WTC11 (cell line): Measurements from ENCODE around the gene AGAP1. TPM values are rescaled to one million over a fixed set of nuclear protein-coding genes. Genes with fewer than 3 reads are reported as not detected.

ENCODE experiments used
- ATAC-seq: fragments of 200-7000 bp; cut with Tn5 transposase; 2 replicates; pipeline ENCODE4 v1.10.0; 2021; ENCODE audit warnings: mild to moderate bottlenecking, moderate library complexity
- CTCF ChIA-PET: fragments of 300-600 bp; sonication (Branson Sonifier 250); formaldehyde crosslinking; loops from one replicate; lab custom pipeline; 2021; ENCODE audit warnings: antibody characterized with exemption; lab: Charles Lee
- POLR2A ChIA-PET: fragments of 350-600 bp; sonication (Branson Sonifier 250); formaldehyde crosslinking; loops from one replicate; lab custom pipeline; 2021; ENCODE audit warnings: antibody characterized with exemption; lab: Charles Lee
- DNase-seq: peaks from one replicate; pipeline ENCODE4 v3.0.0; 2021; ENCODE audit warnings: low spot score
- H3K27ac Mint-ChIP-seq: 2 replicates; pipeline ENCODE4 v1.8.0; 2021; ENCODE audit warnings: mixed read lengths
- H3K27me3 Mint-ChIP-seq: 2 replicates; pipeline ENCODE4 v1.8.0; 2021; ENCODE audit warnings: low read depth, mild to moderate bottlenecking, moderate library complexity, mixed read lengths
- H3K36me3 Mint-ChIP-seq: 2 replicates; pipeline ENCODE4 v1.8.0; 2021; ENCODE audit warnings: mixed read lengths
- H3K4me1 Mint-ChIP-seq: 2 replicates; pipeline ENCODE4 v1.8.0; 2022; ENCODE audit warnings: mixed read lengths
- H3K4me3 Mint-ChIP-seq: 2 replicates; pipeline ENCODE4 v1.8.0; 2021; ENCODE audit warnings: mild to moderate bottlenecking, moderate library complexity, mixed read lengths
- H3K9me3 Mint-ChIP-seq: 2 replicates; pipeline ENCODE4 v1.8.0; 2021; ENCODE audit warnings: mixed read lengths
- AFF4 ChIP-seq: sonication (generic); formaldehyde crosslinking; IDR thresholded peaks from 2 replicates; pipeline ENCODE4 v1.8.1; 2023; ENCODE audit warnings: mild to moderate bottlenecking, missing genetic modification reagents, borderline replicate concordance
- CREM ChIP-seq: sonication (generic); formaldehyde crosslinking; IDR thresholded peaks from 2 replicates; pipeline ENCODE4 v1.8.1; 2022; ENCODE audit warnings: mild to moderate bottlenecking, missing genetic modification reagents, moderate library complexity
- ESRRA ChIP-seq: sonication (generic); formaldehyde crosslinking; IDR thresholded peaks from 2 replicates; pipeline ENCODE4 v1.8.1; 2022; ENCODE audit warnings: mild to moderate bottlenecking, missing genetic modification reagents, borderline replicate concordance
- HMGA2 ChIP-seq: fragments of 250-450 bp; sonication (Bioruptor Pico); IDR thresholded peaks from 2 replicates; pipeline ENCODE4 v1.4.0; 2021; ENCODE audit warnings: mild to moderate bottlenecking, moderate library complexity
- HMGXB4 ChIP-seq: sonication (generic); formaldehyde crosslinking; IDR thresholded peaks from 2 replicates; pipeline ENCODE4 v1.8.1; 2023; ENCODE audit warnings: mild to moderate bottlenecking, moderate library complexity, missing genetic modification reagents
- NR1H2 ChIP-seq: sonication (generic); formaldehyde crosslinking; IDR thresholded peaks from 2 replicates; pipeline ENCODE4 v1.9.0; 2021; ENCODE audit warnings: mild to moderate bottlenecking, moderate library complexity, missing genetic modification reagents
- NR3C1 ChIP-seq: sonication (generic); formaldehyde crosslinking; conservative IDR thresholded peaks from 2 replicates; pipeline ENCODE4 v1.8.1; 2023; ENCODE audit warnings: low read depth, mild to moderate bottlenecking, missing genetic modification reagents
- RELA ChIP-seq: sonication (generic); formaldehyde crosslinking; IDR thresholded peaks from 2 replicates; pipeline ENCODE4 v1.8.1; 2022; ENCODE audit warnings: missing genetic modification reagents, mild to moderate bottlenecking, borderline replicate concordance
- SMAD3 ChIP-seq: sonication (generic); formaldehyde crosslinking; IDR thresholded peaks from 2 replicates; pipeline ENCODE4 v1.8.0; 2022; ENCODE audit warnings: missing genetic modification reagents, mild to moderate bottlenecking, borderline replicate concordance
- ZNF219 ChIP-seq: sonication (generic); formaldehyde crosslinking; IDR thresholded peaks from 2 replicates; pipeline ENCODE4 v1.8.0; 2023; ENCODE audit warnings: missing genetic modification reagents, mild to moderate bottlenecking, borderline replicate concordance
- ZNF396 ChIP-seq: fragments of 250-450 bp; sonication (Bioruptor Pico); IDR thresholded peaks from 2 replicates; pipeline ENCODE4 v1.8.0; 2021; ENCODE audit warnings: mild to moderate bottlenecking, moderate library complexity, borderline replicate concordance
- ZNF532 ChIP-seq: fragments of 250-450 bp; sonication (Bioruptor Pico); IDR thresholded peaks from 2 replicates; pipeline ENCODE4 v1.9.0; 2021; ENCODE audit warnings: mild to moderate bottlenecking, borderline replicate concordance
- total RNA-seq: library from RNA; stranded (reverse); gene quantifications from 3 replicates; pipeline ENCODE4 v1.2.3, GENCODE V29; 2021
- TF ChIP-seq, protein P1 (sequence below): sonication (generic); formaldehyde crosslinking; IDR thresholded peaks from 2 replicates; pipeline ENCODE4 v1.8.1; 2022; ENCODE audit warnings: mild to moderate bottlenecking, moderate library complexity, missing genetic modification reagents
- TF ChIP-seq, protein P2 (sequence below): sonication (generic); formaldehyde crosslinking; IDR thresholded peaks from 2 replicates; pipeline ENCODE4 v1.8.0; 2023; ENCODE audit warnings: missing genetic modification reagents, mild to moderate bottlenecking, borderline replicate concordance
- TF ChIP-seq, protein P3 (sequence below): sonication (generic); formaldehyde crosslinking; IDR thresholded peaks from 2 replicates; pipeline ENCODE4 v1.8.0; 2023; ENCODE audit warnings: mild to moderate bottlenecking, missing genetic modification reagents
- TF ChIP-seq, protein P4 (sequence below): sonication (generic); formaldehyde crosslinking; IDR thresholded peaks from 2 replicates; pipeline ENCODE4 v1.8.1; 2023; ENCODE audit warnings: mild to moderate bottlenecking, missing genetic modification reagents, moderate library complexity

AGAP1 gene
- total RNA-seq, 1 experiment from 2014 or later, result 49.3 TPM

- CTCF ChIA-PET, result interaction anchor here (1.2 to 2.4 kb wide), 2 partner anchors 124 to 158 kb away, joined by 3 to 7 read pairs; no protein-coding TSS in a partner anchor
- no peak for TF ChIP-seq ZNF219 (CRISPR knock-in tag)
- TF ChIP-seq, protein P1, sequence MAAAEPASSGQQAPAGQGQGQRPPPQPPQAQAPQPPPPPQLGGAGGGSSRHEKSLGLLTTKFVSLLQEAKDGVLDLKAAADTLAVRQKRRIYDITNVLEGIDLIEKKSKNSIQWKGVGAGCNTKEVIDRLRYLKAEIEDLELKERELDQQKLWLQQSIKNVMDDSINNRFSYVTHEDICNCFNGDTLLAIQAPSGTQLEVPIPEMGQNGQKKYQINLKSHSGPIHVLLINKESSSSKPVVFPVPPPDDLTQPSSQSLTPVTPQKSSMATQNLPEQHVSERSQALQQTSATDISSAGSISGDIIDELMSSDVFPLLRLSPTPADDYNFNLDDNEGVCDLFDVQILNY (CRISPR knock-in tag), result no peak
- TF ChIP-seq ZNF396 (CRISPR knock-in tag), result no peak
- TF ChIP-seq NR1H2 (CRISPR knock-in tag), result no peak
- no peak for TF ChIP-seq ESRRA (CRISPR knock-in tag)
- no peak for TF ChIP-seq HMGA2
- no peak for TF ChIP-seq SMAD3
- TF ChIP-seq, protein P2, sequence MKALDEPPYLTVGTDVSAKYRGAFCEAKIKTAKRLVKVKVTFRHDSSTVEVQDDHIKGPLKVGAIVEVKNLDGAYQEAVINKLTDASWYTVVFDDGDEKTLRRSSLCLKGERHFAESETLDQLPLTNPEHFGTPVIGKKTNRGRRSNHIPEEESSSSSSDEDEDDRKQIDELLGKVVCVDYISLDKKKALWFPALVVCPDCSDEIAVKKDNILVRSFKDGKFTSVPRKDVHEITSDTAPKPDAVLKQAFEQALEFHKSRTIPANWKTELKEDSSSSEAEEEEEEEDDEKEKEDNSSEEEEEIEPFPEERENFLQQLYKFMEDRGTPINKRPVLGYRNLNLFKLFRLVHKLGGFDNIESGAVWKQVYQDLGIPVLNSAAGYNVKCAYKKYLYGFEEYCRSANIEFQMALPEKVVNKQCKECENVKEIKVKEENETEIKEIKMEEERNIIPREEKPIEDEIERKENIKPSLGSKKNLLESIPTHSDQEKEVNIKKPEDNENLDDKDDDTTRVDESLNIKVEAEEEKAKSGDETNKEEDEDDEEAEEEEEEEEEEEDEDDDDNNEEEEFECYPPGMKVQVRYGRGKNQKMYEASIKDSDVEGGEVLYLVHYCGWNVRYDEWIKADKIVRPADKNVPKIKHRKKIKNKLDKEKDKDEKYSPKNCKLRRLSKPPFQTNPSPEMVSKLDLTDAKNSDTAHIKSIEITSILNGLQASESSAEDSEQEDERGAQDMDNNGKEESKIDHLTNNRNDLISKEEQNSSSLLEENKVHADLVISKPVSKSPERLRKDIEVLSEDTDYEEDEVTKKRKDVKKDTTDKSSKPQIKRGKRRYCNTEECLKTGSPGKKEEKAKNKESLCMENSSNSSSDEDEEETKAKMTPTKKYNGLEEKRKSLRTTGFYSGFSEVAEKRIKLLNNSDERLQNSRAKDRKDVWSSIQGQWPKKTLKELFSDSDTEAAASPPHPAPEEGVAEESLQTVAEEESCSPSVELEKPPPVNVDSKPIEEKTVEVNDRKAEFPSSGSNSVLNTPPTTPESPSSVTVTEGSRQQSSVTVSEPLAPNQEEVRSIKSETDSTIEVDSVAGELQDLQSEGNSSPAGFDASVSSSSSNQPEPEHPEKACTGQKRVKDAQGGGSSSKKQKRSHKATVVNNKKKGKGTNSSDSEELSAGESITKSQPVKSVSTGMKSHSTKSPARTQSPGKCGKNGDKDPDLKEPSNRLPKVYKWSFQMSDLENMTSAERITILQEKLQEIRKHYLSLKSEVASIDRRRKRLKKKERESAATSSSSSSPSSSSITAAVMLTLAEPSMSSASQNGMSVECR (CRISPR knock-in tag), result no peak
- TF ChIP-seq HMGXB4, result no peak
- no peak for TF ChIP-seq CREM
- no peak for TF ChIP-seq RELA (CRISPR knock-in tag)
- no peak for TF ChIP-seq ZNF532 (CRISPR knock-in tag)
- TF ChIP-seq AFF4 (CRISPR knock-in tag), result no peak
- TF ChIP-seq, protein P3, sequence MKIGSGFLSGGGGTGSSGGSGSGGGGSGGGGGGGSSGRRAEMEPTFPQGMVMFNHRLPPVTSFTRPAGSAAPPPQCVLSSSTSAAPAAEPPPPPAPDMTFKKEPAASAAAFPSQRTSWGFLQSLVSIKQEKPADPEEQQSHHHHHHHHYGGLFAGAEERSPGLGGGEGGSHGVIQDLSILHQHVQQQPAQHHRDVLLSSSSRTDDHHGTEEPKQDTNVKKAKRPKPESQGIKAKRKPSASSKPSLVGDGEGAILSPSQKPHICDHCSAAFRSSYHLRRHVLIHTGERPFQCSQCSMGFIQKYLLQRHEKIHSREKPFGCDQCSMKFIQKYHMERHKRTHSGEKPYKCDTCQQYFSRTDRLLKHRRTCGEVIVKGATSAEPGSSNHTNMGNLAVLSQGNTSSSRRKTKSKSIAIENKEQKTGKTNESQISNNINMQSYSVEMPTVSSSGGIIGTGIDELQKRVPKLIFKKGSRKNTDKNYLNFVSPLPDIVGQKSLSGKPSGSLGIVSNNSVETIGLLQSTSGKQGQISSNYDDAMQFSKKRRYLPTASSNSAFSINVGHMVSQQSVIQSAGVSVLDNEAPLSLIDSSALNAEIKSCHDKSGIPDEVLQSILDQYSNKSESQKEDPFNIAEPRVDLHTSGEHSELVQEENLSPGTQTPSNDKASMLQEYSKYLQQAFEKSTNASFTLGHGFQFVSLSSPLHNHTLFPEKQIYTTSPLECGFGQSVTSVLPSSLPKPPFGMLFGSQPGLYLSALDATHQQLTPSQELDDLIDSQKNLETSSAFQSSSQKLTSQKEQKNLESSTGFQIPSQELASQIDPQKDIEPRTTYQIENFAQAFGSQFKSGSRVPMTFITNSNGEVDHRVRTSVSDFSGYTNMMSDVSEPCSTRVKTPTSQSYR, result no peak
- TF ChIP-seq NR3C1, result no peak
- TF ChIP-seq, protein P4, sequence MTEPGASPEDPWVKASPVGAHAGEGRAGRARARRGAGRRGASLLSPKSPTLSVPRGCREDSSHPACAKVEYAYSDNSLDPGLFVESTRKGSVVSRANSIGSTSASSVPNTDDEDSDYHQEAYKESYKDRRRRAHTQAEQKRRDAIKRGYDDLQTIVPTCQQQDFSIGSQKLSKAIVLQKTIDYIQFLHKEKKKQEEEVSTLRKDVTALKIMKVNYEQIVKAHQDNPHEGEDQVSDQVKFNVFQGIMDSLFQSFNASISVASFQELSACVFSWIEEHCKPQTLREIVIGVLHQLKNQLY (CRISPR knock-in tag), result no peak
Measured at GRCh38 chr2:235621736-235622135, 127.9 kb downstream of the AGAP1 start.

More at GRCh38 chr2:235621736-235622135, 127.9 kb downstream of the AGAP1 start:
- no peak for DNase-seq
- H3K9me3 Mint-ChIP-seq, result peaks cover 20% of the 10 kb centered on the region
- POLR2A ChIA-PET, result no interaction called here
- H3K36me3 Mint-ChIP-seq, result peaks cover 13% of the 10 kb centered on the region
- H3K4me3 Mint-ChIP-seq, result no peak overlapping the region
- peaks cover 18% of the 10 kb centered on the region for H3K4me1 Mint-ChIP-seq
- no peaks in the 10 kb centered on the region for H3K27me3 Mint-ChIP-seq
- no peak overlapping the region for H3K27ac Mint-ChIP-seq
- ATAC-seq, result no peak
